NCI-H748 (cell line): ENCODE results near the gene L3MBTL4.

Experiments
- DNase-seq: peaks from one replicate; lab custom pipeline; 2025; ENCODE audit not compliant: unreplicated experiment; lab: John Stamatoyannopoulos, UW

The L3MBTL4 gene

GRCh38 chr18:6255886-6256285 is 158.8 kb downstream of the L3MBTL4 start:
- no peak for DNase-seq

- no peak for DNase-seq
Observed at GRCh38 chr18:6255116-6255705, 159.5 kb downstream of the L3MBTL4 start.

DNA sequence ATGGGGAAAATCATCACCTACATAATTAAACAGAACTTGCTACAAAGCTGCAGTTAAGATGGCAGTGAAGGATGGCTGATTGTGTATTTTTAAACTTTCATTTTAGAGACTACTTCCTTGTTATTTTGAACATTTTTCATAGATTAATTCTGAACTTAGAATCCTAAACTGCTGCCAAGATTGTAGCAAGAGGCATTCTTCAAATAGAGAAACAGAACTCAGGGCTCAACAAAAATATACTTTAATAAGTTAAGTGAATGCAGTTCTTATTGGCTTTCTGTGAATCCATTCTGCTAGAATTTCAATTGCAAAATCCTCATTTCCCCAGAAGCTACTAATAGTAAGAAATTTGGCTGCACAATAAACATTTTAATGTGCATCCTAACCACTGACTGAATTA is 160.3 kb downstream of the L3MBTL4 start:
- no peak for DNase-seq

- DNase-seq, result no peak
Observed at GRCh38 chr18:6251084-6251483, 163.6 kb downstream of the L3MBTL4 start.

DNA sequence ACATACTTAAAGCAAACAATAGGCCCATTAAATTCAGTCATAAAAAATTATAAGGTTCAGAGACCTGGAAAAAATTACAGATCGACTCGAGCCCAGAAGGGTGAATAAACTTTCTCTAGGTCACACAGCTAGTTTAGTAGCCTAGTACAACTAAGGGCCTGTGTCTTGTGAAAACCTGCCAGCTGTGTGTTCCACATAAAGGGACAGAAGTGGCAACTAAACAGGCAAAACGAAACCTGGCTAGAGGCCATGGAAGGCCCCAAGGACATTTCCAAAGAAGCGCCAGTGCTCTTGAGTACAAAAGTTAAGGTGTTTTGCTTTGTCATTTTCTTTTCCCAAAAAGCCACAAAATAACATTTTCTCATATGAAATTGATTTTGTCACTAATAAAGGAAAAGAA is 164.9 kb downstream of the L3MBTL4 start:
- no peak for DNase-seq

DNA sequence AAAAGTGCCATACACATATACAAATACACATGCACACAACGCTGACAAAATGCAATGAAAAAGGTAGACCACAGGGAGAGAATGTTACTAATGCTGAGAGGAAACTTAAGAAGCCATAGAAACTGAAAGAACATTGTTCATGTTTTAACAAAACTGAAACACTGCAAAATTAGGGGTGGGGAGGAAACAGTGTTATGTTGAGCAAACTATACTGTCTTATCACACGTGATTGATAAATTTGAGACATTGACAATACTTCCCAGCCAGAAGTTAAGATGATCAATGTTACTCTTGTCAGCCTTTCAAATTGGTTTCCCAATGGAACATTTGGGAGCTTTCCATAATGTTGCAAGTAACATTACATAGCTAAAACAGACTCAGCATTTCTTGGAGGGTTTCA is 165.5 kb downstream of the L3MBTL4 start:
- no peak for DNase-seq

DNA sequence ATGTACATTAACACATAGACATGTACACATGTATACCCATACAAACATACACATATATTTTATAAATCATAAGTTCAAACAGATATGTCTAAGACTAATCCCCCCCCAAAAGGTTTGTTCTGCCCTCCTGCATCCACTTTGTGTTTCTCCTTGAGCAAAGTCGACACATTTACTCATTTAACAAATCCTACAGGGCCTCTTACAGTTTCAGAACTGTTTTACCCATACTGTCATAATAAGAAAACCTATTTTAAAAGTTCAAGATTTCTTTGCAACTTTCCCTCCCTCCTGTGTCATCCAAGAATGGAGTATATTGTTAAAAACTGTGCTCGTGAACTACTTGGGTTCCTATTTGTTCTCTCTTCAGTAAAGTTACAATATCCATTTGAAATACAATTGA is 166.7 kb downstream of the L3MBTL4 start:
- no peak for DNase-seq

DNA sequence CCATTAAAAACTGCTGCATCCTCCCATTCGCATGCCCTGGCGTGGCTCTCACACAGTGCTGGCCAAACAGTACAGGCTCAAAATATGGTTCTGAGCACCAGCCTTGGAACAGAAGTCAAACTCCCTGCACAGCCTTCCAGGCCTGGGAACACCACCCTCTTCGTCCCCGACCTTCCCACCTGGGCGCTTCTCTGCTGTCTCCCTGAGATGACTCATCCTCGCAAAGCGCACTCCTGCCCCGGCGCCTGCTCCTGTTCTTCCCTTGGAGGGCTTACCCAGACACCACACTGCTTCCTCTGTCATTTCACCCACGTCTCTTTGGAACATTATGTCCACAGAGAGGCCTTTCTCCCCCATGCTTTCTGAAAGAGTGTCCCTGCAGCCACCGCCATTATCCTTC is 172.7 kb downstream of the L3MBTL4 start:
- DNase-seq, result no peak

- DNase-seq, result no peak
Observed at GRCh38 chr18:6239716-6240115, 175.0 kb downstream of the L3MBTL4 start.

- DNase-seq, result no peak
Observed at GRCh38 chr18:6236258-6236657, 178.5 kb downstream of the L3MBTL4 start.

DNA sequence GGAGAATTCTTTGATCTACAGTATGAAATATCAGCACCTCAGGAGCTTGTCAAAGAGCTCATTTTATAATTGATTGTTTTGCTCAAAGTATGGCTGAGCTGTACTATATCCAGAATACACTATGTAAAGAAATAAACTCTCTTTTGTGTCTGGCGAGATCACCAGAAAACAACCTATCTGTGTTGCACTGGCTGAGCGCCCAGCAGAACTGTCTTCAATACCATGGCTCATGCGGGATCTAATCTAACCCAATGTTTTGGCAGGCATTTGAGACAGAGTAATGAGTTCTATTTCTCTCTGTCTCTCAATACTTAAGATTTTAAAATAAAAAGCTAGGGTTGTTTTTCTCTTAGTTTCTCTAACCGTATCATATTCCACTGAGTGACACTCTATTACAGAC is 192.4 kb downstream of the L3MBTL4 start:
- DNase-seq, result no peak

DNA sequence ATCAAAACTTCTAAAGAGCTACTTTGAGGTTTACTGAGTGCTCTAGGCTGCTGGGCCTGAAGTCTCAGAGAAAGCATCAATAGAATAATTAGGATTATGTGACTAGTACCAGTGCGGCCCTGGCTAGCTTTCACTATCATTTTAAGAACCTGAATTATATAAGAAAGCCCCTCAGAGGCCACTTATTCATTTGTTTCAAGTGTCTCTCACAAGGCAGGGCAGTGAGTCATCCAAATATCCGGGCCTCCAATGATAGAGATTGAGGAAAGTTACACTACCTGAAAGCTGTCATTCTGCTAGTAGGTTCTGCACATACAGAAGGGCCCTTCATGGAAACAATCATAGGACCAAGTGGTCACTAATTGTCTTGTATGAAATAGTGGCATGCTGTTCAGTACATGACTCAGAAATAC is 193.1 kb downstream of the L3MBTL4 start:
- no peak for DNase-seq

- no peak for DNase-seq
Observed at GRCh38 chr18:6220129-6220528, 194.6 kb downstream of the L3MBTL4 start.

DNA sequence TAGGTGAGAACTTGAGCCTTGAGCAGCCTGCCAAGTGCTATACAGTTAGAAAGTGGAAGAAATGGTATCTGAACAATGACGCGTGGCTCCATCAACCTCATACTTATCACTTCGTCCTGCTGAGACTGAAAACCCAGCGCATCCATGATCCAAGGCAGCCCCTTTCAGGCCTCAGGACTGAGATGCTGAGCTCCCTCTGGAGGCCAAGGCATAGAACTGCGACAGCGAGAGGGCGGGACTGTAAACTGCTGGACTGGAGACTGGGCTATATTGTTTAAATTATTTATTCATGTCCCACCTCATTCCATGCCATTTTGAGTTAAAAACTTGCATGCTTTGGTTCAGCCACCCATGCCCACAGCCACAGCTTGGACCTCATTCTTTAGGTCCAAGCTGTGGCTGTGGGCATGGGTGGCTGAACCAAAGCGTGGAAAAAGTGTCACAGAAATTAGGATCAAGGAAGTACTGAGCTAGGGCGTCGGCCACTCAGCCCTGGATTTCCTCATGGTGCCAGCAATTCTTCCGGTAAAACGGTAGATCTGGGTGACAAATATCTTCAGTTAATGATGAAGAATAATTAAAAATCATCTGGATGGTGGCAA is 195.5 kb downstream of the L3MBTL4 start:
- DNase-seq, result peak; percentile 69

GRCh38 chr18:6215888-6216287 is 198.8 kb downstream of the L3MBTL4 start:
- DNase-seq, result no peak

GRCh38 chr18:6211174-6211504 is 203.6 kb downstream of the L3MBTL4 start:
- no peak for DNase-seq

DNA sequence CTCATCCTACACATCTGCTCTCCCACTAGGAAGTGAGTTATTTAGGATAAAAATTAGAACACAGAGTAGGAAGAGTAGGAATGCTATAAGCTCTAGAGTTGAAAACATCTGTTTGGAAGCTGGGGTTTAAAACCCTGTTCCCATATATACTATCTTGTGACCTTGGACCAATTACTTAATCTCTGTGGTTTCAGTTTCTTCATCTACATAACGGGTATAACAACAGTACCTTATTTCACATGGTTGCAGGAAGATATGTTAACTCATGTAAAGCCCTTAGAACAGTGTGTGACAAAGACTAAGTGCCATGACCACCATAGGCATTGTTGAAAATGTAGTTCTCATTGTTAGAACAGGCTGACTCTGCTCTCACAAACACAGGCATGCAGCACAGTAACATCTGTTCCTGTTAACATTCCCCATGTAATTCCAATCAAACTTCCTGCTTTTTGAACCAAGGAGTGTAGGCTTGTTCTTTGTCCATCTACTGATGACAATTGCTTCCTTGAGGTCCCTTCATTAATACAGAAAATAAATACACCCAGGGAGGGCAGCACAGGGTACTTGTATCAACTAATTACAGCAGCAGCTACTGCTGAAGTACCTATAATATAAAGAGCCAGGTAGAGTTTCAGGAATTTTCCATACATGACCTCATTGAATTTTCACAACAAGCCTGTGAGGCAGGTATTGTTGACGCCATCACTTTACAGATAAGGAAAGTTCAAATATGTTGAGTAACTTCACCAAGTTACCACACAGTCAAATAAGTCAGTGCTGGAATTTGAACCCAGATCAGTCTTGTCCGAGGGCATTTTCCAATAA is 204.2 kb downstream of the L3MBTL4 start:
- DNase-seq, result no peak

DNA sequence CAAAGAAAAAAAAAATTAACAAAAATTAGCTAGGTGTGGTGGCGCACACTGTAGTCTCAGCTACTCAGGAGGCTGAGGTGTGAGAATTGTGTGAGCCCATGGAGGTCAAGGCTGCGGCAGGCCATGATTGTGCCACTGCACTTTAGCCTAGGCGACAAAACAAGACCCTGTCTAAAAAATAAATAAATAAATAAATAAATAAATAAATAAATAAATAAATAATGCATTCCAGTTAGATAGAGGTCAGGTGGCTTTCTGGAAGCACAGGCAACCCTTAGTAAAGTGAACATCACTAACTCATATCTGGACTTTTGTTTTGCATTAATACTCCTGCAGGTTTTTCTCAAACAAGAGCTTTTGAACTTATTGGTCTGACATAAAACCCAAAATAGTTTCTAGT is 206.8 kb downstream of the L3MBTL4 start:
- no peak for DNase-seq

DNA sequence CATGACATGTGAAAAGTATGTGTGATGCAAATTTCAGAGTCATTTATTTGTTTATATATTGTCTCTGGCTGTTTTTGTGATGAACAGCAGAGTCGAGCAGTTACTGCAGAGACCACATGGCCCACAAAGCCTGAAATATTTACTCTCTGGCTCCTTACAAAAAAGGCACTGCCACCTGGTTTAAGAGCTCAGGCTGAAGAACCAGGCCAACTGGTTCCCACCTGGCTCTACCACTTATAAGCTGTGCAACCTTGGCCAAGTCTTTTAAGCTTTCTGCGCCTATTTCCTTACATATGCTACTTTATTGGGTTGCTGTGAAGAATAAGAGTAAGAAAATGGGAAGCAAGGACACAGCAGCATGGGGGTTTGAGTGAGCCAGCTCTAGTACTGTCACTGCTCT is 207.6 kb downstream of the L3MBTL4 start:
- DNase-seq, result peak; percentile 55

GRCh38 chr18:6205706-6206105 is 209.0 kb downstream of the L3MBTL4 start:
- DNase-seq, result no peak

DNA sequence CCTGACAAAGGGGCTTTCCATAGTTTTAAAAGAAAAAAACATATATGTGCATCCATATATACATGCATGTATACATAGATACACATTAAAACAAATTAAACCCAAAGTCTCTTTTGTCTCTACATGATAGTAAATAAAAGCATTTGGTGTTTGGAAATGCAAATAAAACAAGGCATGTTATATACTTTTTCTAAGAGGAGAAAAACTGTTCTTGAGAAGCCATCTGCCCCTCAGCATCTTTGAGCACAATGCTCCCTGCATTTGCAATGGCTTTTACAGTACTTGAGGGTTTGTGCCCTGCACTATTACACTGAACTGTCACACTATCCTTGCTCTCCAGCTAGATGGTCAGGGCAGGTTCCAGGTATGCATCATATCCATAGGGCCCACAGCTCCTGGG is 210.2 kb downstream of the L3MBTL4 start:
- DNase-seq, result no peak

DNA sequence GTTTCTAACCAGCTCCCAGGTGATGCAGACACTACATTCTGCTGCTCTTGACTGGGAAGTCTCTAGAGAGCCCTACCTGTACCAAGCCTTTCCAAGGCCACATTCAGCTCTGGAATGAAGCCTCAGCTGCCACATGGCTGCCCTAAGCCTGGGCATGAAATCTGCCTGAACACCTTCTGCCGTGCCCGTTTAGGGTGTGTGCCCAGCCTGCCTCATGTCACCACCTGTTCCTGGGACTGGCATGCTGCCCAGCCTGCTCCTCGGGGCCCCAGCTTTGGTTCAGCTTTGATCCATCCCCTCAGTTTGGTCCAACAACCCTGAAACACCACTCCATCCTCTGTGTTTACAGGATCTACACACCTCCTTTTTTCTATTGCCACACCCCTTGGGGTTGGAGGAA is 210.9 kb downstream of the L3MBTL4 start:
- DNase-seq, result peak; percentile 11

DNA sequence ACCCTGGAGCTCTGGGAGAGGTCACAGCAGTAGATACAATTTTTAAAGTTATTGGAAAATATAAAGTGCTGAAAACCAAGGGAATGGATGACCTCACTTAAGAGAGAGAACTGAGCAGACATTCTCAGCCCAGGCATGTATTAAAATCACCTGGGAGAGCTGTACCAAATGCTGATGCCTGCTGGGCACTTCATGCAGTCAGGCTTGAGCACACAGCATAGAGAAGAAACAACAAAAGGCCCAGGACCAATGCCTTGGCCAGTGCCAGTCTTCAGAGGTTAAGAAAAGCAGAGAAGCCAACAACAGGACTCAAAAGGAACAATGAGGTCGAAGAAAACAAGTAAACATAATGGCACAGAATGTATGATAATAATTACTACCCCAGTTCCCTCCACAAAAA is 211.8 kb downstream of the L3MBTL4 start:
- DNase-seq, result no peak
